Cerebellar nuclear complex (tissue), 1 donor: ENCODE data around the gene ZCCHC7.
"Not testable (repeated sequence)": the region's sequence is repeated elsewhere in the genome, so short reads cannot be mapped to it uniquely, and the experiment has no call there.

Experiments used
- DNase-seq, 2 experiments: peaks; one replicate each; lab custom pipeline; 2025; lab: John Stamatoyannopoulos, UW

The ZCCHC7 gene

DNA sequence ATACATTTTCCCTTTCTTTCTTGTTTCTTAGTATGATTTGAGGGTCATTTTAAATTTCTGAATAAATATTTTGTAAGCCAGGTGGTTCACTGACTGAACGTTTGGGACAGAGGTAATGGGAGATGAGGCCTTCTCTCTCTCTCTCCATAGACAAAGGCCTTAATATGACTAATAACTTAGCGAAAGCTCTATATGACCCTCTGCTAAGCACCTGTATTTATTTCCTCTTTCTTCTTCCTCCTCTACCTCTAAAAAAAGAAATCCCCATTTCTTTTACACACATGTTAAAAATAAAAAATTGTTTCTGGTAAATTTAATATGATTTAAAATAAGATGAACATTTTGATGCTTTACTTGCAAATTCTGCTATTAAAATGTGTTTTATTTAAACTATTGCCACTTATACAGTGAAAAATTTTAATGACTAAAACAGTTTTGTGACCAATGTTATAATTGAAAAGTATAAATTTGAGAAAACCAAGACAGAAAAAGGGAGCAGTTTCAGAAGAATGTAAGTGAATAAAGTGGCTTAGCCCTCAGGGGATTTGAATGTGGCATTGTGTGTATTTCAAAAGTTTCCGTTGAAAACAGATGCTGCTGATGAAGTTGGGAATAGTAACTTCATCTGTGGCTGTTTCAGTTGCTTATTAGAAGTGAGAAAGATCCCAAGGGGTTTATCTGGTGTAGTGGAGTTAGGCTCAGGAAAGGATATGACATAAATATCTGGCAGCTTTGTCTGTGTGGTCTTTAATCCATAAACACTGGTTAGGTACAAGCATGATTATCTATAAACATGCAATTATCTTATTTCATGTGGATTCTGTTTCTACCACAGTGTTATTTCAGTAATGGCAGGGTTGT, 173.5 kb downstream of the ZCCHC7 start:
- no peak for DNase-seq

DNA sequence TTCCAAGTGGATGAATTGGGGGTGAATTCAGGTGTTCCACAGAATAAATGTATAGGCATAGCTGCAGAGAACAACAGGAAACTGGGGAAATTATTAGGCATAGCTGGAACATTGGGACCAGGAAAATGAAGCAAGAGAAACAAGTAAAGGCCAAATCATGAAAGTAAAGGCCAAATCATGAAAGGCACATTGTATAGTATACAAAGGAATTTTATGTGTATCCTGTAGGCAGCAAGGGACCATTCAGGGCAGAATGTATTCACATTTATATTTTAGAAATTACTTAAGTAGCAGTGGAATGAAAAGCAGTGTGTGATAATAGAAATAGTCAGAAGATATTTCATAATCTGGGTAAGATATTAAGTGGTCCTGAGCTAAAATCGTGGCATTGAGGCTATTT, 174.8 kb downstream of the ZCCHC7 start:
- DNase-seq = no peak

DNA sequence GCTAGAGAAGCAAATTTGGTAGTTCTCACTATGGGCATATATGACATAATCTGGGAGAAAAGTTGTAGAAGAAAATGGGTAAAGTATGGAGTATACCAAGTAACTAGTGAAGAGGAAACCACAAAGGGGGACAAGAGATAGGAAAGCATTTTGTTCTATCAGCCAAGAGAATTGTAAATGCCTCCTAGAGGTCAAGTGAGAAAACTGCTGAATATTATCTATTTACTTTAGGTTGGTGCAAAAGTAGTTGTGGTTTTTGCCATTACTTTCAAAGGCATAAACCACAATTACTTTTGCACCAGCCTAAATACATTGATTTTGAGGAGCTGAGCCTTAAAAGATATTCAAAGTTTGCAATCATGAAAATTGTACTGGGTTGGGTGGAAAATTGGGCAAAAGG, 175.4 kb downstream of the ZCCHC7 start:
- DNase-seq = no peak

DNA sequence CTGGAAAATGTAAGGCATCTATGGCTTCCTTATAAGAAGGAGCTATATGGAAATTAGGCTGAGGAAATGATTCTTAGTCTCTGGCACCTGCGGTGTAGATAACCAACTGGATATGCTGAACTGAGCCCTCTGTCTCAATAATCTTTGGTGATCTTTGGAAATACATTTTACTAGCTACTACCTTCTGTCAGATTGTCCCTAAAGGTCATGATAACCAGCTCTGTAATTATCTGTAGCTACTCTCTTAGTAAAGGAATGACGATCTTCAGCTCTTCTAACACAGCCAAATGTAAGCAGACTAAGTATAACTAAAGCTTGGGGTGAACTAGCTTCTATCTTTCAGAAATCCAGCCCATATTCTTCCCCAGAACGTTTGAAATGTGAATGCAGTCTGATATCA, 177.2 kb downstream of the ZCCHC7 start:
- no peak for DNase-seq

DNA sequence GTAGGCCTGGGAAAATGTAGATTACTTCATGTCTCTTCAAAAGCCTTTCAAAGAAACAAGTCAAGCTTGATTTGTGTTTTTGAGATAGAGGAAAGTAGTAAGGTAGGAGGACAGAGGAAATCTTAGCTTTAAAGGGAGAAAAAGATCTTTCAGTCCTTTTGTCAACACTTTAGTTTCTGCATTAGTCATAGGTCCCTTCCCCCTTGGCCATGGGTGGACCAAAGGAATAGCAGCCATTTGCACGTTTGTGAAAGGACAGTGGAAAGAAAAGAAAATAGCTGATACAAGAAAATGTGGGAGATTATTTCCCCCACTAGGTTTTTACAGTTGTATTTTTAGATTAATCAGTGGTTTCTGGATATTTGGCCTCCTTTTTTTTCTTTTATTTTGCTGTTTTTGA, 180.2 kb downstream of the ZCCHC7 start:
- no peak for DNase-seq

DNA sequence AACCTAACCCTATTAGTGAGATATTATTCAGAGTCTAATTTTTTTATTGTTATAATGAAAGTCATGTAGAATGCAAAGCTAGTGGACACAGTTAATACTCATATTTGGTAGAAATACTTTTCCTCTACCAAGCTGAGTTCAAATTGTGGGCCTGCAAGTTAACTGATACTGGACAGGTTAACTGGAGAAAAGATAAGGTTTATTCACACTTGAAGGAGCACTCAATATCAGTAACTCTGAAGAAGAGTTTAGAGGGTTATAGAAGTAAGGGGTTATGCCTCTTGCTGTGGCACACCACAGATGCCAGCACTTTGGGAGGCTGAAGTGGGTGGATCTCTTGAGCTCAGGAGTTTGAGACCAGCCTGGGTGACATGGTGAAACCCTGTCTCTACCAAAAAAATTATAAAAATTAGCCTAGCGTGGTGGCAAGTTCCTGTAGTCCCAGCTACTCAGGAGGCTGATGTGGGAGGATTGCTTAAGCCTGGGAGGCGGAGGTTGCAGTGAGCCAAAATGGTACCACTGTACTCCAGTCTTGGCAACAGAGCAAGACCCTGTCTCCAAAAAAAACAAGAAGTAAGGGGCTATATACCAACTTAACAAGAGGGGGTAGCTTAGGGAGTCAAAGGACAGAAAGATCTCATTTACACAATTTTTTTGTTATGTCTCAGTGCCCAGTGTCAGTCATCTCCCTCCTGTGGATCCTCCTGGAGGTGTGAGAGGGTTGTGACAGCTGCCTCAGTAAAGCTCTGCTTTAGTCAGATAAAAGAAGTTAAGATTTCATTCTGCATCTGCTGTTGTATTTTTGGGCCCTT, 180.9 kb downstream of the ZCCHC7 start:
- DNase-seq = no peak

DNA sequence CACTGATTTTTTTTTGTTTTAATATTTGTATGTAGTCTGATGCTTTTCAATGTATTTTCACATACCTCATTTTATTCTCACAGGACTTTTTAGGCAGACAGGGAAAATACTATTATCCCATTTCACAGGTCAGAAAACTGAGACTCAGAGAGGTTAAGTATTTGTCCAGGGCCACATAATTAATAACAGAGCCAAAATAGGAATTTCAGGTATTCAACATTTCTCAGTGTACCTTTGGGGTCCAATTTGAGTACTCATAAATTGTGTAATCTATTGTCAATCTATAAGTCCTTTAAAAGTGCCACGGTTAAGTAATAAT, 181.4 kb downstream of the ZCCHC7 start:
- DNase-seq = no peak

DNA sequence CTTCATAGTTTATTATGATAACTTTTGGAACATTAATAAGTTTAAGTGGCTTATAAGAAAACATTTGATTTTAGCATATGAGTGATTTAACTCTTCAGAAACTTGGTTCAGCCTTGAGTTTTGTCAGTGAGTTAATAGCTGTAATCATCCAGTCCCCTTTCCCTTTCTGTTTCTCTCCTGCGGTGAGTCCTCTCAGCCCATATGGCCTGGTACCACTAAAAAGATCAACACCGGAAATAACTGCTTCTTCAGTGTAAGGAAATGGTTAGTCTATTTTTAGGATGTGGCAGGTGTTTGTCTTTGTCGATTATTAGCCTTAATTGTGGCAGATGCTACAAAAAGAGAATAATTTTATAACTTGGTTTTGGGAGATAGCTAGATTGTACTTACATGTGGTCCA, 181.9 kb downstream of the ZCCHC7 start:
- DNase-seq = peak in 1 of 2 experiments; percentile 13

DNA sequence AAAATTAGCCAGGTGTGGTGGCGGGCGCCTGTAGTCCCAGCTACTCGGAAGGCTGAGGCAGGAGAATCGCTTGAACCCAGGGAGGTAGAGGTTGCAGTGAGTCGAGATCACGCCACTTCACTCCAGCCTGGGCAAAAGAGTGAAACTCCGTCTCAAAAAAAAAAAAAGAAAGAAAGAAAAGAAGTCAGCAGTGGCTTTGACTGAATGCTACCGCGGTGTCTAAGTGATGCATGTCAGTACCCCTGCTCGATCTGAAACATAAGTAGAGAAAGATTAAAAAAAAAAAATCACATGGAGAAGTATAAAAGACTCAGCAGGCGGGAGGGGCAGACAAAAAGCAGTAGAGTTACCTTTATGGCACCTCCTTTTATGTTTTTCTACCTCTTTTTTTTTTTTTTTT, 182.9 kb downstream of the ZCCHC7 start:
- not testable (repeated sequence) for DNase-seq

DNA sequence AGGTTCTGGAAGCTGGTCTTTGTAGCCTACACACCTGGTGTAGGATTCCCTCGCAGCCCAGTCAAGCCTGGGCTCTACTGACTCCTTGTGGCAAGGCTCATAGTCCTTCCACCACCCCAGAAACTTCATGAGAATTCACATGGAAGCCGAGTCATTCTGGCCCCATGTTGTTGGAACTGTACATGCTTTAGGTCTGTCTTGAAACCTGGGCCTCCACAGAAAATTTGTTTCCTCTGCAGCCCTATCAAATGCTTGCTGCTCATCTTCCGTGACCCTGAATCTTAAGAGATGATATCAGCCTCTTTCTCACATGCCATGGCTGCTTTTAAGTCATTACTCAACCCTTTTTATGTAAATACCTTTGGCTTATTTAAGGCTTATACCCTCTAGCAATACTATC, 188.8 kb downstream of the ZCCHC7 start:
- no peak for DNase-seq

DNA sequence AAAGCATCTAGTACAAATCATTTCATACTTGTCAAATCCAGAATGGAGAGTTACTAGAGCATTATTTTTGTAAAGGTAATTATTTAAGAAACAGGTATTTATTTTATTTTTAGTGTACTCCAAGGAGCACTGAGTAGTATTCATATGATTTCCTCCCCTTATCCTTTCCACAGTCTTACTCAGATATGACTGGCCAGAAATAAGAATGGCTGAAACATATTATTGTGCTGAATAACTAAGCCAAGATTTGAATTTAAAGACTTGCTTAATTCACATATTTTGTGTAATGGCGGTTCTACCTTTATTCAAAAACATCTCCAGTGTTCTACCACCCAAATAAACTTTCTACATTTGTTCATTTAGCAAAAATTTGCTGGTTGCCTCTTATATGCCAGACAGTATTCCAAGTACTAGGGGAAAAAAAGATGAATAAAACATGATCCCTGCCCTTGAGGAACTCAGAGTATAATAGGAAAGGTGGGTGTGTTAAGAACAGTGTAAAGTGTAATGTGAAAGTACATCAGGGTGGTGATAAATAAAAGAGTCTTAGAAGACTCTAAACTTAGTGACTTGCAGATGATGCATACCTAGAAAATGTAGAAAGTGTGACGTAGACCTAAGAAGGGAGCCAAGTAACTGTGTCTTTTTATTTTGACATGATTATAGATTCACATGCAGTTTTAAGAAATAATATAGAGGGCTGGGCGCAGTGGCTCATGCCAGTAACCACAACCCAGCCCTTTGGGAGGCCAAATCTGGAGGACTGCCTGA, 191.7 kb downstream of the ZCCHC7 start:
- no peak for DNase-seq

DNA sequence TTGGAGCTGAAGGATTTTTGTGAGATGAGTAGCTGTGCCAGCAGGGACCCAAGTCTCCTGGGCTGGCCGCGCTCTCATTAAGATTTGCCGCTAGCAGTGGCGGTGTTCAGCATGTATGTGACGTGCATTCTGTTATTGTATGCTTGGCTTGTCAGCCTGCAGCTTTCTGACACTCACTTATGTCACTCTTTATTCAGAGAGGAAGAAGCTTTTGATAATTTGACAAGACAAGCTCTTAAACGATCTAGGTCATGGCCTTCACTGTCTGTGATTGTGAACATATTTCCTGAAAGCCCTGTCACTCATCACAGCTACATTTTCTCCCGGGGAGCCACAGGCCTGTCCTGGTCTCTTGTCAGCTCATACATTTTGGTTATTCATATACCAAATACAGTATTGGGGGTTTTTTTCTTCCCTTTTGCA, 203.9 kb downstream of the ZCCHC7 start:
- no peak for DNase-seq

DNA sequence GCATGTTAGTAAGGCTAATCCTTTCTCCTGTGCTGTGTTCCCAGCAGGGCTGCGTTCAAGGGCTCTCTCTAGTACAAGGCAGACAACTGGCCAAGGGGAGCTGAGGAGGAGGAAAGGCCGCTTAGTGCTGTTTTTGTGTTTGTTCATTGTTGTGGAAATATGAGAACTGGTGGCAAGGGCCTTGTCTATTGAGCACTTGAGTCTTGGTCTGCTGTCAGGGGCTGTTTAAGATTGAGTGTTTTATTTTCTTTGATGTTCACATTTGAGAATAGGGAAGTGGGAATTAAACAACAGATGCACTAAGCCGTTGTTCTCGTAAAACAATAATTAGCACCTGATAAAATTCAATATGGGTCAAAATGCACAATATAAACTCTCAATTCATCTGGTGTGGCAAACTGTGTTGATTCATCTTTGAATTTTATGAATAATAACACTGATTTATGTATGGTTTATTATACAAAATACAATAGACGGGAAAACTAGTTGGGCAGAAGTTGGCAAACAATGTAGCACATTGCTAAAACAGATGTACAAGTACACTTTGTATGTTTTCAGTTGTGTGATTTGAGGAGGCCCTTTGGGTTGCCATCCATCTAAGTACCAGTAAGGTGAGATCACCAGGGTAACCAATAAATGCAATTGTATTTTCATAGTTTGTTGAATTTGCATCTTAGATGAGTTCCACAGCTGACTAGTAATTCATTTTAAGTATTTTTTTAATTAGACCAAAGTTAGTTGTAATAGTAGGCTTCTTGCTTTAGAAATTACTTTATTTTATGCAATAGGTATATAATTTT, 204.5 kb downstream of the ZCCHC7 start:
- DNase-seq = no peak

DNA sequence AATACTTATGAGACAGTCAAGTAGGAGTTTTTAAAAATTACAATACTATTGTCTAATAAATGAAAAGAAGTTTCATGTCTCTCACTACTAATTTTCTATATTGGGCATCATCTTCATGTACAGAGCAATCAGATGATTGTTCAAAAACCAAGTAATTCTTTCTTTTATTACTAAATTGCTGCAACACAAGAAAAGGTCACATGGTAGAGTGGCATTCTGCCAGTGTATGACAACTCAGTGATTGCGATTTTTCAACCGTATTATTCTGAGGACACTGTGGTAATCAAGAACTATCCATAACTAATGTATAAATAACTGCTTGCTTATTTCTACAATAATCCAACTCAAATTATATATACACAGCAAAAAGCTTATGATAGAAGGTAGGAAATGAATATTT, 205.4 kb downstream of the ZCCHC7 start:
- no peak for DNase-seq

DNA sequence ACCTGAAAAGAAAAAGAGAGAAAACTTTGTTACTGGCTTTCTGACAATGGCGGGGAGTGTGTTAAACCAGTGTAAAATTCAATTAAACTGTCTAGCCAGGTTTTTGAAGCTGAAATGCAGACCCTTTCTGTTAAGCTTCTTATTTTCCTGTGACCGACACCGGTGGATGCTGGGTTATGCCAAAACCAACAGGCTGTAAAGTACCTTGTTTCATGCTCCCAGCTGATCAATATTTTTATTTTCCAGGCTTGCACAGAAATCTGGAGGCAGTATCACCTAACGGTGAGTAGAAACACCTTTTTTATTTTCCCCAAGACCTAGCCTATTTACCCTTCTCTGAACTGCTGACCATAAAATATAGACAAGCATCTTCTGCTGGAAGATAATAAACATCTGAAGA, 207.2 kb downstream of the ZCCHC7 start:
- no peak for DNase-seq

DNA sequence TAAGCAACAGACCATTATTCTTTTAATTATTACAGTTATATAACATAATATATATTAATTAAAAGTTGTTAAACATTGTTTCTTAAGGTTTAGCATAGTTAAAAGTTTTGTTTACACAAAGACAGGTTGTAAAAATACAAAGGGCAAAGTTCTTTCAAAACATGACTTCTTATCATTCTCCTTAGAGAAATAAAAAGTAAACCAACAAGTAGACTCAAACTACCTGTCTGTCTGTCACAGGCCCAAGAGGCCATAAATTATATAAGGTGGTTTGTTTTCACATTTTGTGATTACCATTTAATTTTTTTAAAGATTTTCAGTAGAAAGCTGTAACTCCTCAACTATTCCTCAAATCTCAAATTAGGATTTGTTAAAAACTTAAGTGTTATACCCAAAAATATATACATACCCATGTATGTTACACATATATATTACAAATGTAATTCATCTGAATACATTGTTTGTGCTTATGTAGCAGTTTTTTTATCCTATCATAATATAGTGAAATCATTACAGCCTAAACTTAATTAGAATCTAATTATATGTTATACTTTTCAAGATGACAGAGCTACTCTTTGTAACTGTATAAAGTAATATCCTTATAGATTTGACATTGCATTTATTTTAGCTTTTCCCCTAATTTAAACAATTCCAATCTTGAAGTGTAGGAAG, 208.3 kb downstream of the ZCCHC7 start:
- no peak for DNase-seq

DNA sequence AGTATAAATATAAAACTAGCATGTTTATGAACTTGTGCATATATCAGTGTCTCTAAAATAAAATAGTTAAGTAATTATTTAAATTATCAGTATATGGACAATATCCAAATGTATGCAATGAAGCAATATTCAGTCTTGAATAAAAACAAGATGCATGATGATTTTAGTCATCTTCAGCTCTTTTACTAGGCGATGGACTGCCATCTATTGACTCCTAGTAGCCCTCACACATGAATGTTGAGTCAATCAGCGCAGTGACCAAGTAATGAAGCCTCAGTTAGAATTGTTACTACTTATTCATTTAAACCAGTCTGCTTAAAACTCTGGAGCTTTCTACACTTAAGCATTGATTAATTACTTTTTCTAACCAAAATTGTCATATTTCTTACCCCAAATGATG, 209.2 kb downstream of the ZCCHC7 start:
- no peak for DNase-seq

DNA sequence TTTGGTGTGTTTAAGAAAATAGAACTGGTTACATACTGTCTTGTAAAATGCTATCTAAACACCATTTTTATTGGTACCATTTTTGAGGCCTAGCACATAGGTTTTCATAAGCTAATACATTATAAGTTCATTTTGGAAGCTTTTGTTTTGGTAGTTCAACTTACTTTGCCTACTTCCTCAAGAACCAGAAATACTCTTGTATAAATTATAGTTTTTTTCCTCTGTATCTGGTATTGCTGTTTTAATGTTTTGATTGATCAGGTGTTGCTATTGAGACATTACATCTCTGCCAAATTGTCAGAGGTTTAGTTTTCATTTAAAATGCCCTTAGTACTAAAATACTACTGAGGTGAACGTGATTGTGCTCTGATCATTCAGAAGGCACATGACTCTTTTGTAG, 211.5 kb downstream of the ZCCHC7 start:
- DNase-seq = no peak

DNA sequence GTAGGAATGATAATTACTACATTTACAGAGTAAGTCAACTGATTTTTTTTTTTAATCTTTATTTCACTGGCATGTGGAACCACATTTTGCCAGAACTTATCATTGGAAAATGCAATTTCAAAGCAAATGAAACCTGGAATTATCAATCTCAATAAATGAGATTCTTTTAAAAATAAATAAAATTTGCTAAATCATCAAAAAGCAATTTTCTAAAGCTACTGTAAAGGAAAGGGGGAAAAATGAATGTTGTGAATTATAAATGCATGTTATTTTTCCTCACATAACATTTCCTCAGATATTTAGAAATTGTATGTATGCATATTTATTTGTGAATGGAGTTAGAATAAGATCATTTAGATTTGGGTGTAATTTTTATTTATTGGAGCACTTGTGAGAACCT, 212.2 kb downstream of the ZCCHC7 start:
- DNase-seq = no peak

DNA sequence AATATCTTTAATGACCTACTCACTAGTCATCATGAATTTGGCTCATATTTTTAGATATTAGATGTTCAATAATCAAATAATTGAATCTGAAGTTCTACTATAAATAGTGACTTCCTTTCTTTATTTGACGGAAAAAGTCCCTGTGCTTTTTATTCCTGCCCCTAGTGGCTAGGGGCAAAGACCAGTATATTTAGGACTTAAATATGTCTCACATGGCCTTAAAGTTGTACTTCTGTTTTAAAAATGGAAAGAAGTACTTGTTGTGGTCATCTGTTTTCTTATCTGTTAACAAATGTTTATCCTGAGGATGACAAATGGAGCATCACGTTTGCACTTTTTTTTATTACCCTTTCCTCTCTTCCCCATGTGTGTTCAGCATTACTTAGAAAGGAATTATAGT, 212.9 kb downstream of the ZCCHC7 start:
- DNase-seq = no peak

DNA sequence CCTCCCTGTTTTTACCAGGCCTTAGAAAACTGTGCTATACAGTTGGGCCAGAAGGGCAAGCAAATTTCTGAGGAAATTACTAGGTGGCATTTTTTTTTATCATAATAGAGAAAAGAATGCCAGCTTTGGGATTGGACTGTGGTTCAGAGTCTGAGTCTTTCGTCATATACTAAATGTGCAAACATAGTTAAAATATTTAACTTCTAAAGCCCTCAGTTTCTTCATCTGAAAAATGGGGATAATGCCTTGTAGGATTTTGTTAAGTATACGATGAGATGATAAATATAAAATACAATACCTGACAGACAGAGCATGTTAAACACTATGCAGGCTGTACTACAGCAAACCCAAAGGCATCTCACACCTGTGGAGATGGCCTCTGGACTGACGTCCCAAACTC, 214.9 kb downstream of the ZCCHC7 start:
- DNase-seq = no peak
